NCI-H524 (cell line): ENCODE measurements around the gene CENPV.
A peak's percentile ranks its signal among the peaks of the same experiment; 100 is the strongest.
"Not testable (repeated sequence)": the region's sequence is repeated elsewhere in the genome, so short reads cannot be mapped to it uniquely, and the experiment has no call there.

Experiments used
- DNase-seq, 2 experiments: peaks; one replicate each; lab custom pipeline; 2025; lab: John Stamatoyannopoulos, UW

CENPV gene

GRCh38 chr17:16313139-16314090 is 39.9 kb downstream of the CENPV start:
- DNase-seq, result no peak

GRCh38 chr17:16312061-16312460 is 41.2 kb downstream of the CENPV start:
- DNase-seq, result not testable (repeated sequence)

- DNase-seq, result no peak
Measured at GRCh38 chr17:16306211-16306610, 47.1 kb downstream of the CENPV start.

GRCh38 chr17:16304830-16305229 is 48.4 kb downstream of the CENPV start:
- DNase-seq, result peak; percentile 31 to 47

- no peak for DNase-seq
Measured at GRCh38 chr17:16302856-16303255, 50.4 kb downstream of the CENPV start.

- DNase-seq, result no peak
Measured at GRCh38 chr17:16301963-16302855, 51.1 kb downstream of the CENPV start.

- DNase-seq, result no peak
Measured at GRCh38 chr17:16300554-16300953, 52.7 kb downstream of the CENPV start.

- DNase-seq, result no peak
Measured at GRCh38 chr17:16298140-16298662, 55.1 kb downstream of the CENPV start.

- no peak for DNase-seq
Measured at GRCh38 chr17:16297367-16298139, 55.7 kb downstream of the CENPV start.

- DNase-seq, result not testable (repeated sequence)
Measured at GRCh38 chr17:16296072-16296471, 57.2 kb downstream of the CENPV start.

- DNase-seq, result no peak
Measured at GRCh38 chr17:16294560-16294959, 58.7 kb downstream of the CENPV start.

GRCh38 chr17:16293931-16294330 is 59.3 kb downstream of the CENPV start:
- DNase-seq, result no peak
